KMS-11 (cell line): ENCODE data around the gene TMPRSS13.

Experiments used
- H2AFZ ChIP-seq: fragments of 200-600 bp; sonication (generic); 2 replicates; pipeline ENCODE4 v1.6.1; 2016; ENCODE audit warnings: antibody characterized with exemption, mixed run types, low read depth
- H3K27ac ChIP-seq: fragments of 200-600 bp; sonication (generic); 2 replicates; pipeline ENCODE4 v1.6.1; 2016; ENCODE audit warnings: mild to moderate bottlenecking, mixed run types
- H3K27me3 ChIP-seq: fragments of 200-600 bp; sonication (generic); 2 replicates; pipeline ENCODE4 v1.6.1; 2017; ENCODE audit warnings: mild to moderate bottlenecking, low read depth, mixed run types, moderate library complexity; ENCODE audit not compliant: insufficient read depth
- H3K36me3 ChIP-seq: fragments of 200-600 bp; sonication (generic); 2 replicates; pipeline ENCODE4 v1.6.1; 2017; ENCODE audit warnings: mild to moderate bottlenecking, mixed run types; ENCODE audit not compliant: insufficient read depth
- H3K4me1 ChIP-seq: fragments of 200-600 bp; sonication (generic); 2 replicates; pipeline ENCODE4 v1.6.1; 2016; ENCODE audit warnings: mild to moderate bottlenecking, low read depth, mixed run types; ENCODE audit not compliant: poor library complexity, severe bottlenecking
- H3K4me2 ChIP-seq: fragments of 200-600 bp; sonication (generic); 2 replicates; pipeline ENCODE4 v1.7.0; 2016; ENCODE audit warnings: mild to moderate bottlenecking, mixed run types
- H3K4me3 ChIP-seq: fragments of 200-600 bp; sonication (generic); IDR thresholded peaks from 2 replicates; pipeline ENCODE4 v1.6.1; 2017; ENCODE audit warnings: low read depth, low read length, mixed read lengths; ENCODE audit not compliant: insufficient read depth
- H3K79me2 ChIP-seq: fragments of 200-600 bp; sonication (generic); 2 replicates; pipeline ENCODE4 v1.6.1; 2016; ENCODE audit warnings: low read depth, mixed run types; ENCODE audit not compliant: insufficient read depth
- H3K9ac ChIP-seq: fragments of 200-600 bp; sonication (generic); 2 replicates; pipeline ENCODE4 v1.6.1; 2016; ENCODE audit warnings: mild to moderate bottlenecking, mixed run types
- H4K20me1 ChIP-seq: fragments of 200-600 bp; sonication (generic); 2 replicates; pipeline ENCODE4 v1.6.1; 2016; ENCODE audit warnings: mild to moderate bottlenecking, mixed run types; ENCODE audit not compliant: insufficient read depth
- TF ChIP-seq, protein P1 (sequence below): fragments of 200-600 bp; sonication (generic); conservative IDR thresholded peaks from 2 replicates; pipeline ENCODE4 v1.6.1; 2017; ENCODE audit warnings: low read depth, mild to moderate bottlenecking, antibody characterized with exemption, low read length, moderate library complexity, mixed read lengths

Gene TMPRSS13

DNA sequence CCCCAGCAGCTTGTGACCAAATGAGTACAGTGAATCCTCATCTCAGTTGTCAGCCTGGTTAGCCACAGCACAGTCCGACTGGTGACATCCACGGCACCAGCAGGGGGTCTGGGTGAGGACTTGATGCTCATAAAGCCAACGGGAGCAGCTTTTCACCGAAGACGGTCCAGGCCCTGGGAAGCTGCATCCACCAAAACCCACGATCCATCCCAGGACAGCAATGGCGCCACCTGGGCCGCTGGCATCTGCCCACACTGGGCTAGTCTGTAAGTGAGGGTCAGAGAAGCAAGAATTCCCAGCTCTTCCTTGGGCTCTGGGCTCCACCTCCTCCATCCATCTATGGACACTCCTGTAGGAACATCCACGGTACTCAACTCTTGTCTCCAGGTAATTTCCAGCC, 27.6 kb downstream of the TMPRSS13 start:
- no peaks in the 10 kb centered on the region for H4K20me1 ChIP-seq
- TF ChIP-seq, protein P1, sequence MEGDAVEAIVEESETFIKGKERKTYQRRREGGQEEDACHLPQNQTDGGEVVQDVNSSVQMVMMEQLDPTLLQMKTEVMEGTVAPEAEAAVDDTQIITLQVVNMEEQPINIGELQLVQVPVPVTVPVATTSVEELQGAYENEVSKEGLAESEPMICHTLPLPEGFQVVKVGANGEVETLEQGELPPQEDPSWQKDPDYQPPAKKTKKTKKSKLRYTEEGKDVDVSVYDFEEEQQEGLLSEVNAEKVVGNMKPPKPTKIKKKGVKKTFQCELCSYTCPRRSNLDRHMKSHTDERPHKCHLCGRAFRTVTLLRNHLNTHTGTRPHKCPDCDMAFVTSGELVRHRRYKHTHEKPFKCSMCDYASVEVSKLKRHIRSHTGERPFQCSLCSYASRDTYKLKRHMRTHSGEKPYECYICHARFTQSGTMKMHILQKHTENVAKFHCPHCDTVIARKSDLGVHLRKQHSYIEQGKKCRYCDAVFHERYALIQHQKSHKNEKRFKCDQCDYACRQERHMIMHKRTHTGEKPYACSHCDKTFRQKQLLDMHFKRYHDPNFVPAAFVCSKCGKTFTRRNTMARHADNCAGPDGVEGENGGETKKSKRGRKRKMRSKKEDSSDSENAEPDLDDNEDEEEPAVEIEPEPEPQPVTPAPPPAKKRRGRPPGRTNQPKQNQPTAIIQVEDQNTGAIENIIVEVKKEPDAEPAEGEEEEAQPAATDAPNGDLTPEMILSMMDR = no peak
- no peaks in the 10 kb centered on the region for H3K4me1 ChIP-seq
- no peak overlapping the region for H3K4me2 ChIP-seq
- no peak overlapping the region for H3K4me3 ChIP-seq
- H3K79me2 ChIP-seq = no peaks in the 10 kb centered on the region
- H3K27ac ChIP-seq = no peak overlapping the region
- H3K9ac ChIP-seq = no peak overlapping the region
- H2AFZ ChIP-seq = no peak overlapping the region
- no peaks in the 10 kb centered on the region for H3K36me3 ChIP-seq
- no peaks in the 10 kb centered on the region for H3K27me3 ChIP-seq

DNA sequence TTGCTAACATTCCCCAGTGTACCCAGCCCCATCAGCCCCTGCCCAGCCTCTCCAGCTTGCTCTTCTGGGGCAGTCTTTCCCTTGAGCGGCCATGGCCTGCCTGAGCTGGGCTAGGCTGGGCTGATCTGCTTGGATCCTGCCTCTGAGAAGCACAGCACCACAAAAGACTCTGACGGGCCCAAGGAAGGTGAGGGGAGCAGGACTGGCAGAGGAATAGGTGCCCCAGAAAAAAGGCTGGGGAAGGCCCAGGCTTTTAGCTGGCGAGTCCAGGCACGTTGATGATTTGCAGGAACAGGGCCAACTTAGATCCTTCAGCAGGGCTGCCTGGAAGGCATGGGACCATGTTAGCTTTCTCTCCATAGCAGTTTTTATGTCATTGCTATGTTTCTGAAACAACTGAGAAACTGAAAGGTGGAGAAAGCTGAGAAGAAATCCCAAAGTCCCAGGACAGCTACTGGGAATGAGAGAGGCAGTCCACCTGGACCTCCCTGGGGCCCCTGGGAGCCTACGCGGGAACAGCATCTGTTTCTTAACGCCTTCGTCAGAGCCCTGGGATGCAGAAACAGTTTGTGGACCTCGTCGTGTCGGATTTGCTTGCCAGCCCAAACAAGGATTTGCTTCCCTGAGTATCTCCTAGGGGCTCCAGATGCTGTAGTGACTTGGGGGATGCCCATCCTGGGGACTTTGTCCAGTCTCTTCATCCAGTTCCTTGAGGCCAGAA, 28.3 kb downstream of the TMPRSS13 start:
- H3K36me3 ChIP-seq = no peaks in the 10 kb centered on the region
- TF ChIP-seq, protein P1 = no peak
- H3K27me3 ChIP-seq = no peaks in the 10 kb centered on the region
- H3K9ac ChIP-seq = no peak overlapping the region
- H3K4me1 ChIP-seq = no peaks in the 10 kb centered on the region
- no peaks in the 10 kb centered on the region for H3K79me2 ChIP-seq
- H2AFZ ChIP-seq = no peak overlapping the region
- no peak overlapping the region for H3K27ac ChIP-seq
- H3K4me3 ChIP-seq = no peak overlapping the region
- H4K20me1 ChIP-seq = no peaks in the 10 kb centered on the region
- no peak overlapping the region for H3K4me2 ChIP-seq

DNA sequence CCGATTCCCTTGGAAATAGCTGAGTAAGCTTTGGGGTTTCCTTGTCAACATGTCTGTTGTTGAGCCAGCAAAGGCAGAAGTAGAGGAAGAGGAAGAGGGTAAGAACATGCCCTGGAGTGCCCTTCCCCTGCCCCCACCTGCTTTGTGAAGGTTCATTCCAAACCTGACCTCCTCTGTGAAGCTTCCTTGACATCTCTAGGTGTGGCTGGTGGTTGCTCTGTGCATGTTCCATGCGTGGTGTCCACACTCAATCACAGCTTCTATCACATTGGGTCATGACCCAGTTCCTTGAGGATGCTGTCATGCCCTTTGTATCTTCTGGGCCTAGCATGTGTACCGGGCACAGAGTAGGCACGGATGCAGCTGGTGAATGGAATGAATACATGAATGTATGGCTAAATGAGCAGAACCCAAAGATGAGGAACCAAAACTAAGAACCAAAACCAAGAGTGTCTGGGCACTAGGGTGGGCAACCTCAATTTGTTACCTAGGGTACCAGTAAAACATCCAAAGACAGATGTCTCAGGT, 29.0 kb downstream of the TMPRSS13 start:
- H3K79me2 ChIP-seq = no peaks in the 10 kb centered on the region
- no peaks in the 10 kb centered on the region for H3K4me1 ChIP-seq
- no peak overlapping the region for H3K27ac ChIP-seq
- H3K4me3 ChIP-seq = no peak overlapping the region
- no peaks in the 10 kb centered on the region for H3K36me3 ChIP-seq
- TF ChIP-seq, protein P1 = no peak
- H4K20me1 ChIP-seq = no peaks in the 10 kb centered on the region
- H3K9ac ChIP-seq = no peak overlapping the region
- H2AFZ ChIP-seq = no peak overlapping the region
- H3K27me3 ChIP-seq = no peaks in the 10 kb centered on the region
- H3K4me2 ChIP-seq = no peak overlapping the region

DNA sequence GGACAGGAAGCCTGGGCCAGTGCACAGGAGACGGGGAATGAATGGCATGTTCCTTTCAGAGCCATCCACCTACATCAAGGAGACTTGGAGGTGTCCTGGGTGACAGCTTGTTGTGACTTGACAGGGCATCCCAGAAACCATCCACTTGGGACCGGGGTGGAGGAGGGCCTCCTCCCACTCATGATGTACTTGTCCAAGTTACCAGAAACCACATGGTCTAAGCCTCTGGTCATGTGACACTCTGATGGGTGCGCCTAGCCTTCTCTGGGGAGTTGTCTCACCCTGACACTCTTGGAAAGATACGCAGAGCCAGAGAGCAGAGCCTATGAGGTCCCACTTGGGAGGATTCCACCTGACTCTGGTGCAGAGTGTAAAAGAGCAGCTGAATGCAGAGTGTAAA, 31.1 kb downstream of the TMPRSS13 start:
- Histone ChIP-seq H3K36me3 (no peaks in the 10 kb centered on the region), H3K9ac (no peak overlapping the region), H4K20me1 (no peaks in the 10 kb centered on the region), H3K4me2 (no peak overlapping the region), H2AFZ (no peak overlapping the region), H3K27ac (no peak overlapping the region), H3K4me1 (no peaks in the 10 kb centered on the region), H3K27me3 (no peaks in the 10 kb centered on the region), H3K4me3 (no peak overlapping the region), H3K79me2 (no peaks in the 10 kb centered on the region)
- TF ChIP-seq, protein P1 = no peak
